Measurements from ENCODE around the gene GRIK5. TPM values are rescaled to one million over a fixed set of nuclear protein-coding genes. Genes with fewer than 3 reads are reported as not detected.

The GRIK5 gene
- total RNA-seq, 1 donor from 2014 or later: 3.8 TPM

GRCh38 chr19:41974652-41975051 lies 95.4 kb downstream of the GRIK5 start:
- H3K36me3 Mint-ChIP-seq (ENCODE audit: low read depth): no peaks in the 10 kb centered on the region
- H3K4me1 Mint-ChIP-seq: no peaks in the 10 kb centered on the region
- no peak overlapping the region for H3K27ac Mint-ChIP-seq (ENCODE audit: unreplicated experiment)
- no peaks in the 10 kb centered on the region for H3K27me3 Mint-ChIP-seq (ENCODE audit: low read depth)
- no peak for DNase-seq (ENCODE audit: low read depth, low spot score)
- H3K4me3 Mint-ChIP-seq: no peak overlapping the region
- no peaks in the 10 kb centered on the region for H3K9me3 Mint-ChIP-seq
- TF ChIP-seq CTCF (conservative IDR thresholded peaks at IDR 0.05): no peak

GRCh38 chr19:41971363-41971762 lies 98.6 kb downstream of the GRIK5 start:
- TF ChIP-seq CTCF (conservative IDR thresholded peaks at IDR 0.05): no peak
- Mint-ChIP-seq H3K4me1 (no peaks in the 10 kb centered on the region), H3K27ac (ENCODE audit: unreplicated experiment) (no peak overlapping the region), H3K27me3 (ENCODE audit: low read depth) (no peaks in the 10 kb centered on the region), H3K36me3 (ENCODE audit: low read depth) (no peaks in the 10 kb centered on the region), H3K9me3 (no peaks in the 10 kb centered on the region), H3K4me3 (no peak overlapping the region)
- DNase-seq (ENCODE audit: low read depth, low spot score): no peak

- Mint-ChIP-seq H3K9me3 (no peaks in the 10 kb centered on the region), H3K36me3 (ENCODE audit: low read depth) (no peaks in the 10 kb centered on the region), H3K4me1 (no peaks in the 10 kb centered on the region), H3K4me3 (no peak overlapping the region), H3K27ac (ENCODE audit: unreplicated experiment) (no peak overlapping the region), H3K27me3 (ENCODE audit: low read depth) (no peaks in the 10 kb centered on the region)
- no peak for DNase-seq (ENCODE audit: low read depth, low spot score)
- TF ChIP-seq CTCF (conservative IDR thresholded peaks at IDR 0.05): no peak
Measured at GRCh38 chr19:41969772-41970458, 100.1 kb downstream of the GRIK5 start.

GRCh38 chr19:41968751-41969595 lies 101.0 kb downstream of the GRIK5 start:
- Mint-ChIP-seq H3K9me3 (no peaks in the 10 kb centered on the region), H3K36me3 (ENCODE audit: low read depth) (no peaks in the 10 kb centered on the region), H3K4me3 (no peak overlapping the region), H3K4me1 (no peaks in the 10 kb centered on the region), H3K27me3 (ENCODE audit: low read depth) (no peaks in the 10 kb centered on the region), H3K27ac (ENCODE audit: unreplicated experiment) (no peak overlapping the region)
- DNase-seq (ENCODE audit: low read depth, low spot score): no peak
- no peak for TF ChIP-seq CTCF (conservative IDR thresholded peaks at IDR 0.05)

- Mint-ChIP-seq H3K4me3 (no peak overlapping the region), H3K4me1 (no peaks in the 10 kb centered on the region), H3K9me3 (no peaks in the 10 kb centered on the region), H3K27ac (ENCODE audit: unreplicated experiment) (no peak overlapping the region), H3K36me3 (ENCODE audit: low read depth) (no peaks in the 10 kb centered on the region), H3K27me3 (ENCODE audit: low read depth) (no peaks in the 10 kb centered on the region)
- TF ChIP-seq CTCF (conservative IDR thresholded peaks at IDR 0.05): no peak
- DNase-seq (ENCODE audit: low read depth, low spot score): no peak
Measured at GRCh38 chr19:41967054-41967783, 102.8 kb downstream of the GRIK5 start.

Data from neural crest cell (in vitro differentiated cells).